ENCODE data around the gene CHCHD3.

GRCh38 chr7:133121175-133121844 lies 39.4 kb upstream of the CHCHD3 start:
- no peak for TF ChIP-seq CTCF (IDR thresholded peaks at IDR 0.05)
- TF ChIP-seq POLR2A (IDR thresholded peaks at IDR 0.05): no peak
- TF ChIP-seq EP300 (IDR thresholded peaks at IDR 0.05): no peak

Data from tibial nerve (tissue), 4 donors.